IMR-90 (cell line): ENCODE data around the gene ADAM15. TPM values are rescaled to one million over a fixed set of nuclear protein-coding genes. Genes with fewer than 3 reads are reported as not detected.

Experiments used
- ATAC-seq: fragments of 200-7000 bp; cut with Tn5 transposase; 2 replicates; pipeline ENCODE4 v1.9.1; 2020; ENCODE audit warnings: low read depth, mild to moderate bottlenecking, moderate library complexity
- BruUV-seq: library from RNA; stranded (reverse); fragments of 400-500 nt; replicated peaks from 2 replicates; lab custom pipeline; 2021; lab: Mats Ljungman, UMichigan
- CTCF ChIA-PET: fragments of 300-600 bp; formaldehyde crosslinking; extraction: SDS; loops from one replicate; lab custom pipeline; 2021; ENCODE audit warnings: antibody characterized with exemption; lab: Yijun Ruan, JAX
- POLR2A ChIA-PET: fragments of 300-600 bp; sonication (Branson Sonifier 250); formaldehyde crosslinking; loops from one replicate; lab custom pipeline; 2022; ENCODE audit warnings: antibody characterized with exemption; ENCODE audit not compliant: unreplicated experiment; lab: Charles Lee
- DNase-seq: peaks from one replicate; pipeline ENCODE4 v3.0.0; 2013
- H2AFZ ChIP-seq: replicated peaks from 2 replicates; pipeline ENCODE3; 2013; ENCODE audit warnings: low read length, mild to moderate bottlenecking; ENCODE audit not compliant: poor library complexity
- H2AK5ac ChIP-seq: 2 replicates; pipeline ENCODE4 v1.6.1; 2013; ENCODE audit warnings: low read depth, low read length, inconsistent platforms
- H2AK9ac ChIP-seq: replicated peaks from 2 replicates; pipeline ENCODE3; 2013; ENCODE audit warnings: mild to moderate bottlenecking, low read depth, low read length, moderate library complexity; ENCODE audit not compliant: poor library complexity
- H2BK120ac ChIP-seq: 2 replicates; pipeline ENCODE4 v1.6.1; 2013; ENCODE audit warnings: low read depth, low read length, inconsistent platforms
- H2BK15ac ChIP-seq: 3 replicates; pipeline ENCODE4 v1.6.1; 2013; ENCODE audit warnings: low read depth, low read length, inconsistent platforms
- H2BK20ac ChIP-seq: 2 replicates; pipeline ENCODE4 v1.6.1; 2013; ENCODE audit warnings: low read depth, mild to moderate bottlenecking, inconsistent platforms, low read length, moderate library complexity
- H2BK5ac ChIP-seq: 2 replicates; pipeline ENCODE4 v1.6.1; 2013; ENCODE audit warnings: mild to moderate bottlenecking, low read depth, low read length, inconsistent platforms; ENCODE audit not compliant: poor library complexity, severe bottlenecking
- H3K14ac ChIP-seq: replicated peaks from 2 replicates; pipeline ENCODE4 v1.6.1; 2013; ENCODE audit warnings: low read depth, low read length, inconsistent platforms
- H3K18ac ChIP-seq: 2 replicates; pipeline ENCODE4 v1.6.1; 2013; ENCODE audit warnings: low read depth, low read length, control low read depth
- H3K23ac ChIP-seq: 2 replicates; pipeline ENCODE4 v1.6.1; 2013; ENCODE audit warnings: low read depth, low read length, inconsistent platforms
- H3K27ac ChIP-seq: 2 replicates; pipeline ENCODE4 v1.5.1; 2013; ENCODE audit warnings: mild to moderate bottlenecking, control low read depth, low read length; ENCODE audit not compliant: insufficient read depth
- H3K27me3 ChIP-seq: 2 replicates; pipeline ENCODE4 v1.6.1; 2013; ENCODE audit warnings: low read length; ENCODE audit not compliant: control insufficient read depth, insufficient read depth
- H3K36me3 ChIP-seq: 2 replicates; pipeline ENCODE4 v1.6.1; 2013; ENCODE audit warnings: low read length, mixed read lengths; ENCODE audit not compliant: control insufficient read depth, insufficient read depth
- H3K4ac ChIP-seq: 2 replicates; pipeline ENCODE4 v1.6.1; 2013; ENCODE audit warnings: low read depth, low read length, inconsistent platforms
- H3K4me1 ChIP-seq: 2 replicates; pipeline ENCODE4 v1.6.1; 2013; ENCODE audit warnings: low read length, mixed read lengths; ENCODE audit not compliant: control insufficient read depth, insufficient read depth
- H3K4me2 ChIP-seq: 2 replicates; pipeline ENCODE4 v1.6.1; 2013; ENCODE audit warnings: low read depth, mild to moderate bottlenecking, control low read depth, low read length, moderate library complexity
- H3K4me3 ChIP-seq: 2 replicates; pipeline ENCODE4 v1.5.1; 2013; ENCODE audit warnings: low read depth, mild to moderate bottlenecking, control low read depth, low read length, moderate library complexity; ENCODE audit not compliant: insufficient read depth
- H3K56ac ChIP-seq: 2 replicates; pipeline ENCODE4 v1.6.1; 2013; ENCODE audit warnings: low read length, inconsistent platforms; ENCODE audit not compliant: insufficient read depth; ENCODE audit errors: extremely low read depth
- H3K79me1 ChIP-seq, 2 experiments: 2 replicates each; pipeline ENCODE4 v1.6.1; 2013; ENCODE audit warnings: low read length in 2 of 2, inconsistent platforms in 1 of 2, low read depth in 1 of 2
- H3K9ac ChIP-seq: 2 replicates; pipeline ENCODE4 v1.6.1; 2013; ENCODE audit warnings: low read depth, low read length, control low read depth
- H3K9me1 ChIP-seq: 2 replicates; pipeline ENCODE4 v1.6.1; 2013; ENCODE audit warnings: low read length, inconsistent platforms; ENCODE audit not compliant: insufficient read depth
- H3K9me3 ChIP-seq: 2 replicates; pipeline ENCODE4 v1.6.1; 2013; ENCODE audit warnings: low read length; ENCODE audit not compliant: control insufficient read depth, insufficient read depth
- H4K20me1 ChIP-seq: 2 replicates; pipeline ENCODE4 v1.6.1; 2013; ENCODE audit warnings: low read length, inconsistent platforms; ENCODE audit not compliant: insufficient read depth
- H4K5ac ChIP-seq: 2 replicates; pipeline ENCODE4 v1.6.1; 2013; ENCODE audit warnings: mild to moderate bottlenecking, low read depth, low read length, control low read depth
- H4K8ac ChIP-seq, 2 experiments: 2 replicates each; pipeline ENCODE4 v1.6.1; 2013; ENCODE audit warnings: low read depth in 2 of 2, low read length in 2 of 2, control low read depth in 1 of 2, inconsistent platforms in 1 of 2
- H4K91ac ChIP-seq: 2 replicates; pipeline ENCODE4 v1.6.1; 2013; ENCODE audit warnings: low read depth, low read length, inconsistent platforms; ENCODE audit not compliant: insufficient read depth
- BHLHE40 ChIP-seq: fragments of 150-350 bp; IDR thresholded peaks from 2 replicates; pipeline ENCODE4 v1.6.1; 2016; ENCODE audit warnings: mild to moderate bottlenecking, low read depth, low read length
- CHD1 ChIP-seq: IDR thresholded peaks from 2 replicates; pipeline ENCODE4 v1.6.1; 2012; ENCODE audit warnings: low read depth, low read length, improper control_type of control experiment
- FOS ChIP-seq: fragments of 150-350 bp; IDR thresholded peaks from 2 replicates; pipeline ENCODE4 v1.6.1; 2016; ENCODE audit warnings: low read depth, low read length
- MAFK ChIP-seq: IDR thresholded peaks from 2 replicates; pipeline ENCODE4 v1.6.1; 2012; ENCODE audit warnings: low read depth, low read length, improper control_type of control experiment
- MAZ ChIP-seq: IDR thresholded peaks from 2 replicates; pipeline ENCODE4 v1.6.1; 2012; ENCODE audit warnings: low read depth, mild to moderate bottlenecking, low read length, improper control_type of control experiment, moderate library complexity, borderline replicate concordance
- MXI1 ChIP-seq: IDR thresholded peaks from 2 replicates; pipeline ENCODE4 v1.6.1; 2012; ENCODE audit warnings: low read depth, mild to moderate bottlenecking, low read length, moderate library complexity, borderline replicate concordance
- POLR2A ChIP-seq: IDR thresholded peaks from 2 replicates; pipeline ENCODE4 v1.6.1; 2012; ENCODE audit warnings: mild to moderate bottlenecking, low read depth, low read length
- RAD21 ChIP-seq: IDR thresholded peaks from 2 replicates; pipeline ENCODE4 v1.6.1; 2012; ENCODE audit warnings: low read length, improper control_type of control experiment
- RFX5 ChIP-seq: IDR thresholded peaks from 2 replicates; pipeline ENCODE4 v1.8.0; 2012; ENCODE audit warnings: low read depth, mild to moderate bottlenecking, low read length, moderate library complexity
- WGBS, 2 experiments: methylation state at CpG; one replicate each; pipeline versions ENCODE4 v1.1.5 to v1.1.7; 2013; ENCODE audit warnings: missing lambda C conversion rate in 2 of 2; ENCODE audit not compliant: insufficient read length in 1 of 2; ENCODE audit errors: extremely low coverage in 2 of 2; 5-methylcytosine and 5-hydroxymethylcytosine counted together
- dilution Hi-C: fragments of 300-500 bp; cut with HindIII; formaldehyde crosslinking; loops from one replicate; pipeline ENCODE4 v1.14.3; 2018; ENCODE audit warnings: low sequenced_read_pairs; ENCODE audit not compliant: unreplicated experiment
- in situ Hi-C: fragments of 300-500 bp; cut with MboI; formaldehyde crosslinking; loops from 3 replicates; pipeline ENCODE4 v1.14.3; 2019; ENCODE audit warnings: low sequenced_read_pairs, inconsistent platforms, mixed read lengths
- intact Hi-C: fragments of 100-400 bp; cut with micrococcal nuclease; formaldehyde crosslinking; loops from 2 replicates; pipeline ENCODE4 v1.10.0; 2022
- polyA plus RNA-seq, 3 experiments: library from polyadenylated mRNA; depleted of rRNA; stranded (reverse); fragments of >200 nt; gene quantifications; 2 replicates each; pipeline ENCODE4 v1.2.3, GENCODE V29; 2012; ENCODE audit warnings: low replicate concordance in 1 of 3
- total RNA-seq: library from RNA; depleted of rRNA; stranded (reverse); fragments of >200 nt; gene quantifications from 2 replicates; pipeline ENCODE4 v1.2.3, GENCODE V29; 2012
- TF ChIP-seq, protein P1 (sequence below): fragments of 150-350 bp; IDR thresholded peaks from 2 replicates; pipeline ENCODE4 v1.6.1; 2016; ENCODE audit warnings: low read depth, mild to moderate bottlenecking, low read length, moderate library complexity, borderline replicate concordance
- TF ChIP-seq, protein P2 (sequence below): fragments of 150-350 bp; IDR thresholded peaks from 2 replicates; pipeline ENCODE4 v1.6.1; 2017; ENCODE audit warnings: mild to moderate bottlenecking, antibody characterized with exemption, low read length, low read depth
- TF ChIP-seq, protein P3 (sequence below): conservative IDR thresholded peaks from 2 replicates; pipeline ENCODE4 v1.5.1; 2012; ENCODE audit warnings: mild to moderate bottlenecking, low read depth, low read length, improper control_type of control experiment

The ADAM15 gene
- total and polyA plus RNA-seq, 2 of the 4 experiments (the other 2 are of a cell fraction), result 25.6 to 52.4 TPM

DNA sequence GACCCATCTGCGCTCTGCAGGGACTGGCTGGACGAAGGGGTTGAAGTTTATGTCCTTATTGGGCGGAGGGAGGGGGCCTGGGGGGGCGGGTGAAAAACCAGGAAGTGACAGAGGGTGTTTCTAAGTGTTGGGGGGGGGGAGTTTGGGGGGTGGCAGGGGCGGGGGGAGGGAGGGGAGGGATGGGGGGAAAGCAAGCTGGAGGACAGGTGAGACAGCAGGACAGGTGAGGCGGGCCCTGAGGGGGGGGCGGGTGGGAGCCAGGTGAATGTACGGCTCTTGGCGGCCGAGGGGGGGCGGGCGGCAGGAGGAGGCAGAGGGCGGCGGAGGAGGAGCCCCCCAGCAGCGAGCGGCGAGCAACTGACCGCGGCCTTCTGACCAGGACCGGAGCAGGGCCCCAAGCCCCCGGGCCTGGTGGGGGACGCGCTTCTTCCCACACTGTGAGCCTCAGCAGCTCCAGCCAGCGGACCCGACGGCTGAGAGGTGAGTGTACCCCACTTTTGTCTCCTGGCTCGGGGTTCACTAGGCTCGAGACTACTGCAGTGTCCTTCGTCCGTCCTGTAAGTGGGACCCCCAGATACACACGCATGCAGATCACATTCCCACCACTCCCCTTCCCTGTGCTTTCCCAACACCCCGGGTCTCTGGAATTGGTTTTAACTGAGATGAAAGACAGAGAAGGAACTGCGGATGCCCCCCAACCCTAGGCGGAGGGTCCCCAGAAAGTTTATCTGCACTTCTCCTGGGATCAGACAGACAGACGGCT is 48.5 kb upstream of the ADAM15 start, which contains the start of gene ZBTB7B:
TSS of gene ZBTB7B (plus strand) at position 339 of the 763 bp plus-strand sequence. CDS start 11,859 bp downstream, outside the sequence.
- Histone ChIP-seq H3K36me3 (no peaks in the 10 kb centered on the region; the same call in none of the 2 replicates), H3K4me2 (peak within 1 kb of the TSS; percentile 97), H3K4ac (peak within 1 kb of the TSS; percentile 99), H3K18ac (peak within 1 kb of the TSS; percentile 96), H3K79me1 (peaks cover 14 to 66% of the 10 kb centered on the region in 2 experiments), H2BK120ac (peak within 1 kb of the TSS; percentile 93), H2AFZ (peak within 1 kb of the TSS; percentile 93), H3K9ac (peak within 1 kb of the TSS; percentile 95), H2BK15ac (peak within 1 kb of the TSS; percentile 95; the same call in 2 of the 3 replicates), H3K23ac (peak within 1 kb of the TSS; percentile 99), H4K91ac (peak within 1 kb of the TSS; percentile 98), H3K9me3 (no peaks in the 10 kb centered on the region), H4K8ac (peak within 1 kb of the TSS; percentile 92 to 98), H4K20me1 (no peaks in the 10 kb centered on the region), H2AK5ac (peak within 1 kb of the TSS; percentile 99), H3K4me1 (peaks cover 21% of the 10 kb centered on the region), H3K27ac (peak within 1 kb of the TSS; percentile 99), H2AK9ac (peak within 1 kb of the TSS; percentile 99), H3K27me3 (no peaks in the 10 kb centered on the region), H3K14ac (peak within 1 kb of the TSS; percentile 100), H3K4me3 (peak within 1 kb of the TSS; percentile 98), H2BK5ac (peak within 1 kb of the TSS; percentile 94), H4K5ac (peak within 1 kb of the TSS; percentile 92), H3K9me1 (peaks cover 12% of the 10 kb centered on the region), H3K56ac (peak within 1 kb of the TSS; percentile 93), H2BK20ac (peak within 1 kb of the TSS; percentile 70)
- dilution Hi-C loops, result no loop called here
- DNase-seq, result no peak
- WGBS, 2 experiments, result 0% methylated on average over 11 of the region's 35 CpGs; no CpG with 5 or more reads in 1 of the 2 experiments
- POLR2A ChIA-PET, result no interaction called here
- no peak for TF ChIP-seq FOS
- TF ChIP-seq MAFK, result no peak
- no peak for TF ChIP-seq MXI1
- no peak for TF ChIP-seq POLR2A
- TF ChIP-seq, protein P1, sequence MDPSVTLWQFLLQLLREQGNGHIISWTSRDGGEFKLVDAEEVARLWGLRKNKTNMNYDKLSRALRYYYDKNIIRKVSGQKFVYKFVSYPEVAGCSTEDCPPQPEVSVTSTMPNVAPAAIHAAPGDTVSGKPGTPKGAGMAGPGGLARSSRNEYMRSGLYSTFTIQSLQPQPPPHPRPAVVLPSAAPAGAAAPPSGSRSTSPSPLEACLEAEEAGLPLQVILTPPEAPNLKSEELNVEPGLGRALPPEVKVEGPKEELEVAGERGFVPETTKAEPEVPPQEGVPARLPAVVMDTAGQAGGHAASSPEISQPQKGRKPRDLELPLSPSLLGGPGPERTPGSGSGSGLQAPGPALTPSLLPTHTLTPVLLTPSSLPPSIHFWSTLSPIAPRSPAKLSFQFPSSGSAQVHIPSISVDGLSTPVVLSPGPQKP, result no peak
- TF ChIP-seq CHD1, result no peak
- no peak for TF ChIP-seq RAD21
- no peak for TF ChIP-seq MAZ
- TF ChIP-seq BHLHE40, result no peak
- TF ChIP-seq, protein P2, sequence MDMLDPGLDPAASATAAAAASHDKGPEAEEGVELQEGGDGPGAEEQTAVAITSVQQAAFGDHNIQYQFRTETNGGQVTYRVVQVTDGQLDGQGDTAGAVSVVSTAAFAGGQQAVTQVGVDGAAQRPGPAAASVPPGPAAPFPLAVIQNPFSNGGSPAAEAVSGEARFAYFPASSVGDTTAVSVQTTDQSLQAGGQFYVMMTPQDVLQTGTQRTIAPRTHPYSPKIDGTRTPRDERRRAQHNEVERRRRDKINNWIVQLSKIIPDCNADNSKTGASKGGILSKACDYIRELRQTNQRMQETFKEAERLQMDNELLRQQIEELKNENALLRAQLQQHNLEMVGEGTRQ, result no peak
- TF ChIP-seq, protein P3, sequence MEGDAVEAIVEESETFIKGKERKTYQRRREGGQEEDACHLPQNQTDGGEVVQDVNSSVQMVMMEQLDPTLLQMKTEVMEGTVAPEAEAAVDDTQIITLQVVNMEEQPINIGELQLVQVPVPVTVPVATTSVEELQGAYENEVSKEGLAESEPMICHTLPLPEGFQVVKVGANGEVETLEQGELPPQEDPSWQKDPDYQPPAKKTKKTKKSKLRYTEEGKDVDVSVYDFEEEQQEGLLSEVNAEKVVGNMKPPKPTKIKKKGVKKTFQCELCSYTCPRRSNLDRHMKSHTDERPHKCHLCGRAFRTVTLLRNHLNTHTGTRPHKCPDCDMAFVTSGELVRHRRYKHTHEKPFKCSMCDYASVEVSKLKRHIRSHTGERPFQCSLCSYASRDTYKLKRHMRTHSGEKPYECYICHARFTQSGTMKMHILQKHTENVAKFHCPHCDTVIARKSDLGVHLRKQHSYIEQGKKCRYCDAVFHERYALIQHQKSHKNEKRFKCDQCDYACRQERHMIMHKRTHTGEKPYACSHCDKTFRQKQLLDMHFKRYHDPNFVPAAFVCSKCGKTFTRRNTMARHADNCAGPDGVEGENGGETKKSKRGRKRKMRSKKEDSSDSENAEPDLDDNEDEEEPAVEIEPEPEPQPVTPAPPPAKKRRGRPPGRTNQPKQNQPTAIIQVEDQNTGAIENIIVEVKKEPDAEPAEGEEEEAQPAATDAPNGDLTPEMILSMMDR, result no peak
- no peak for TF ChIP-seq RFX5
- peak; percentile 9 for ATAC-seq
- no TSS peak for BruUV-seq
- CTCF ChIA-PET, result interaction anchor here (0.6 to 1.6 kb wide), 2 partner anchors 14 to 16 kb away, joined by 3 to 7 read pairs; no protein-coding TSS in a partner anchor
- intact Hi-C loops, result loop anchor here (5.0 kb wide), 1 partner anchor 50 kb away; the partner anchor contains the start of gene ADAM15
- in situ Hi-C loops, result no loop called here
